Neutrophil (primary cell): ENCODE measurements around the gene KIDINS220.

Experiments
- H3K27ac ChIP-seq: fragments of 200-600 bp; sonication (generic); 2 replicates; pipeline ENCODE4 v1.5.1; 2016; ENCODE audit warnings: mild to moderate bottlenecking, moderate library complexity
- H3K27me3 ChIP-seq: fragments of 200-600 bp; sonication (generic); 2 replicates; pipeline ENCODE4 v1.6.0; 2016; ENCODE audit warnings: mild to moderate bottlenecking
- H3K36me3 ChIP-seq: fragments of 200-600 bp; sonication (generic); 2 replicates; pipeline ENCODE4 v1.5.1; 2017
- H3K4me1 ChIP-seq, 2 experiments: fragments of 200-600 bp in 1 of 2; sonication (generic) in 1 of 2; 1 replicate in 1 of 2; 2 replicates in 1 of 2; pipeline versions ENCODE4 v1.5.1 to v1.6.1; 2013 to 2016; ENCODE audit warnings: low read depth in 1 of 2, low read length in 1 of 2, mild to moderate bottlenecking in 1 of 2, moderate library complexity in 1 of 2; ENCODE audit not compliant: control insufficient read depth in 1 of 2, insufficient read depth in 1 of 2
- H3K4me3 ChIP-seq, 2 experiments: fragments of 200-600 bp in 1 of 2; sonication (generic) in 1 of 2; 1 replicate in 1 of 2; 2 replicates in 1 of 2; pipeline ENCODE4 v1.5.1; 2013 to 2016; ENCODE audit warnings: low read depth in 1 of 2, low read length in 1 of 2, mild to moderate bottlenecking in 1 of 2, moderate library complexity in 1 of 2
- H3K9me3 ChIP-seq: fragments of 200-600 bp; sonication (generic); 2 replicates; pipeline ENCODE4 v1.5.1; 2016
- TF ChIP-seq, protein P1 (sequence below): fragments of 200-600 bp; sonication (generic); IDR thresholded peaks from 2 replicates; pipeline ENCODE4 v1.5.1; 2016; ENCODE audit warnings: antibody characterized with exemption

KIDINS220 gene

DNA sequence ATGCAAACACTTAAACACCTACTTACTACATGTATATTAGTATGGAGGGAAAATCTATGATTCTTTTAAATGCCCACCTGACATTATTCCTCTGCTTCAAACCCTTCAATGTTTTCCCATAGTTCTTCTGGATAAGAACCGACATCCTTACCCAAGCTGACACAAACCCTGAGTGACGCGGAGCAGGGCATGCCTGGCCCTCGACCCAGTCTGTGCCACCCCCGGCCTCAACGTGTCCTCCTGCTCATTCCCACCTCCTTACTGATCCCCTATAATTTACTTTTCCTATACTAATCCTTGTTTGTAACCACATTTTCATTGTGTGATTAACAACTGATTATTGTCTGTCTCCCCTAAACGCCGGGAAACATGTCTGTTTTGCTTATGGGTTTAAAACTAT lies 17.5 kb downstream of the KIDINS220 start:
- H3K27me3 ChIP-seq, result no peaks in the 10 kb centered on the region
- H3K4me3 ChIP-seq, result no peak overlapping the region
- no peaks in the 10 kb centered on the region for H3K9me3 ChIP-seq
- H3K27ac ChIP-seq, result no peak overlapping the region
- peaks cover 64% of the 10 kb centered on the region for H3K36me3 ChIP-seq
- TF ChIP-seq, protein P1, sequence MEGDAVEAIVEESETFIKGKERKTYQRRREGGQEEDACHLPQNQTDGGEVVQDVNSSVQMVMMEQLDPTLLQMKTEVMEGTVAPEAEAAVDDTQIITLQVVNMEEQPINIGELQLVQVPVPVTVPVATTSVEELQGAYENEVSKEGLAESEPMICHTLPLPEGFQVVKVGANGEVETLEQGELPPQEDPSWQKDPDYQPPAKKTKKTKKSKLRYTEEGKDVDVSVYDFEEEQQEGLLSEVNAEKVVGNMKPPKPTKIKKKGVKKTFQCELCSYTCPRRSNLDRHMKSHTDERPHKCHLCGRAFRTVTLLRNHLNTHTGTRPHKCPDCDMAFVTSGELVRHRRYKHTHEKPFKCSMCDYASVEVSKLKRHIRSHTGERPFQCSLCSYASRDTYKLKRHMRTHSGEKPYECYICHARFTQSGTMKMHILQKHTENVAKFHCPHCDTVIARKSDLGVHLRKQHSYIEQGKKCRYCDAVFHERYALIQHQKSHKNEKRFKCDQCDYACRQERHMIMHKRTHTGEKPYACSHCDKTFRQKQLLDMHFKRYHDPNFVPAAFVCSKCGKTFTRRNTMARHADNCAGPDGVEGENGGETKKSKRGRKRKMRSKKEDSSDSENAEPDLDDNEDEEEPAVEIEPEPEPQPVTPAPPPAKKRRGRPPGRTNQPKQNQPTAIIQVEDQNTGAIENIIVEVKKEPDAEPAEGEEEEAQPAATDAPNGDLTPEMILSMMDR, result no peak
- peaks cover 18 to 26% of the 10 kb centered on the region in 2 experiments for H3K4me1 ChIP-seq

DNA sequence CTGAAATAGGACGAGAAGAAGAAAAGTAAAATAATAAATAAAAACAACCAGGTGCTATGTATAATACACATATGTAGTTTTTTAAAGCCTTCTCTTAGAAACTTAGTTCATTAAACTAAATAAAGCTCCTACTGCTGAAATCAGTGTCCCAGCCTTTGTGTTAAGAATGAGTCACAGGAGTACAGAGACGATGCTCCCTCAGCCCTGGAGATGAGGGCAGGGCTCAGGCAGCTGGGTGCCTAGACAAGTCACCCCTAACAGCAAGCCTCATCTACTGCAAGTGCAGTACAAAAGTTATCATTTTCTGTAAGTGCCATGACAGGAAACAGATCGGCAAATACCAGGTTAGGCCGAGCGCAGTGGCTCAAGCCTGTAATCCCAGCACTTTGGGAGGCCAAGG lies 18.2 kb downstream of the KIDINS220 start:
- H3K4me3 ChIP-seq, result no peak overlapping the region
- peaks cover 64% of the 10 kb centered on the region for H3K36me3 ChIP-seq
- H3K9me3 ChIP-seq, result no peaks in the 10 kb centered on the region
- H3K27ac ChIP-seq, result no peak overlapping the region
- H3K4me1 ChIP-seq, result peaks cover 18 to 26% of the 10 kb centered on the region in 2 experiments
- H3K27me3 ChIP-seq, result no peaks in the 10 kb centered on the region
- TF ChIP-seq, protein P1, result no peak

DNA sequence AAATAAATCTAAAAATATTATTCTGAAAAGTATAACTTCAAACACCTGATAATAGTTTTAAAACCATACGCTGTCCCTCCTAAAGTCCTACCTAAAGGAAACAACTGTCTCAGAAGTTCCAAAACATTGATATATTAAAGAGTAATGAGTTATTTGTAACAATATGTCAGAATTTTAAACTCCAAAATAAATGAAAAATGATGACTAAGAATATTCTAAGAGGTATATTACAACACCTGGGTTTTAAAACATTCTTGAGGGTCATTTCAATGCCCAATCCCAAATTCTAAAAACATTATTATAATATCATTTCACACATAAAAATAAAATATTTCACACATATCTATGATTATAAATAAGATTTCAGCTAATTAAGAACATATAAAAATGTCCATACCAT lies 20.2 kb downstream of the KIDINS220 start:
- Histone ChIP-seq H3K4me1 (peaks cover 13 to 18% of the 10 kb centered on the region in 2 experiments), H3K27ac (no peak overlapping the region), H3K4me3 (no peak overlapping the region), H3K36me3 (peaks cover 76% of the 10 kb centered on the region), H3K9me3 (no peaks in the 10 kb centered on the region), H3K27me3 (no peaks in the 10 kb centered on the region)
- TF ChIP-seq, protein P1, result no peak

DNA sequence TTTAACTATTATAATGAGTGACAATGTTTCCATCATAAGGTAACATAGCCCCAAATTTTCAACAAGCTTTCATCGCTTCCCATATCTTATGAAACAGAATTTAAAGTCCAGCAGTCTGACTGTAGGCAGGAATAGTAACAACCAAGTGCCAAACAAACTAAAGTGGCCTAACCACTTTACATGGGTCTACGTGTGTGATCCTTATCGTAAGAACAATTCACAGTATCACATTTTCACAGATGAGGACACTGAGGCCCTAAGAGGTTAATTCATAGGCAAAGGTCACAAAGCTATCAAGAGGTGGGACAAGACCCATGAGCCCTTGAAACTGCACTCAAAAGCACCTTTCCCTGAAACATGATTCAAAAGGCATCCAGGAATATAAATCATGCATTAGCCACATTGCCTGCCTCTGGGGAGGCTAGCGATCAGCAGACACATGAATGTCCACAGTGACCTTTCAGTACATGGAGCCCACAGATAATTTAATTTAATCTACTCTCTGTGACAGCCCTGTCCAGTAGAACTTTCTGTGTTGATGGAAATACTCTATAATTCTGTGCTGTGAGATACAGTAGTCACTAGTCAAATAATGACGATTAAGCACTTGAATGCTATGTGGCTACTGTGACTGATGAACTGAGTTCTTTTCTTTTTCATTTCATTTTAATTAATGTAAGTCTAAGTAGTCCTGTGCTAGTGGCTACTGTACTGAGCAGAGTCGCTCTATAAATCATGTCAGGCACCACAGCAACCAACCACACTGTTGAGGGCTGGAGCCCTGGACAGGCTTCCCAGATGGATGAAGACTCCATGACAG lies 30.3 kb downstream of the KIDINS220 start:
- no peaks in the 10 kb centered on the region for H3K4me1 ChIP-seq
- no peaks in the 10 kb centered on the region for H3K27me3 ChIP-seq
- H3K9me3 ChIP-seq, result no peaks in the 10 kb centered on the region
- no peak overlapping the region for H3K4me3 ChIP-seq
- TF ChIP-seq, protein P1, result no peak
- H3K27ac ChIP-seq, result no peak overlapping the region
- peaks cover 99% of the 10 kb centered on the region for H3K36me3 ChIP-seq

DNA sequence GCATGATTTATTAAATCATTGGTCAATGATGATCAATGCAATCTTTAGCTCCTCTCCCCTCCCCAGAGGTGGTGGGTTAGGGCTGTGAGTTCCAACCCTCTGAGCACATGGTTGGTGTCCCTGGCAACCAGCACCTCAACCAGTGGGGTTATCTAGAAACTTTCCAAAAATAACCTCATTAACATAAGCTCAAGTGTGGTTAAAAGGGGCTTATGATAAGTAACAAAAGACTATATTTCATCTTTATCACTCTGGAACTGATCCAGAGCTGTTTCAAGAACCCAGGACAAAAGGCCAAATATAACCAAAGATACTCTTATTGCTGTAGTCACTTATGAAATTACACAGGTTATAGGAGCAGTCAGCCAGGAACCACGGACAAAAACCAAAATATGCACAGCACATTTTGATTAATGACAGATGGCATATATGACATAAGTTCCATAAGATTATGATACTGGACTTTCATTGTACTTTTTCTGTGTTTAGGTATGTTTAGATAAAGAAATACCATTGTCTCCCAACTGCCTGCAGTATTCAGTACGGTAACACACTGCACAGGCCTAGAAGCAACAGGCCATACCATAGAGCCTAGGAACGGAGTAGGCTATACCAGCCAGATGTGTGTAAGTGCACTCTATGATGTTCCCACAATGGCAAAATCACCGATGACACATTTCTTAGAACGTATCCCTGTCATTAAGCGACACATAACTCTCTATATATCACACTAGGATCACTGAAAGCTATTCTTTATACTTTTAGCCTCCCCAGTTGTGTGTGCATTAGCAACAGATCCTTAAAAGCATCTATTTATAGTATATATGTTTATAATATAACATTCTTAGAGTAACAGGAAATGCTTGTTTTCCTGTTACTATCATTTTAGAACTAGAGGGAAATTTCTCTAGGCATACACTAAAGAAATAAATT lies 31.9 kb downstream of the KIDINS220 start:
- Histone ChIP-seq H3K9me3 (no peaks in the 10 kb centered on the region), H3K27ac (no peak overlapping the region), H3K36me3 (peaks cover 99% of the 10 kb centered on the region), H3K4me1 (no peaks in the 10 kb centered on the region), H3K4me3 (no peak overlapping the region), H3K27me3 (no peaks in the 10 kb centered on the region)
- TF ChIP-seq, protein P1, result no peak
